ENCODE measurements around the gene ASH1L.

Gene ASH1L

GRCh38 chr1:155526356-155526755, 36.2 kb downstream of the ASH1L start:
- TF ChIP-seq PATZ1 (CRISPR knock-in tag; IDR thresholded peaks at IDR 0.05; ENCODE audit: borderline replicate concordance), result no peak
- TF ChIP-seq POU6F1 (CRISPR knock-in tag; IDR thresholded peaks at IDR 0.05; ENCODE audit: borderline replicate concordance, low read depth), result no peak
- no peak for TF ChIP-seq TOX (CRISPR knock-in tag; IDR thresholded peaks at IDR 0.05; ENCODE audit: borderline replicate concordance)
- TF ChIP-seq BACH2 (CRISPR knock-in tag; IDR thresholded peaks at IDR 0.05; ENCODE audit: borderline replicate concordance), result no peak
- TF ChIP-seq GLIS3 (CRISPR knock-in tag; IDR thresholded peaks at IDR 0.05), result no peak
- no peak for TF ChIP-seq TCF4 (CRISPR knock-in tag; IDR thresholded peaks at IDR 0.05; ENCODE audit: borderline replicate concordance)
- no peak for TF ChIP-seq CREB5 (CRISPR knock-in tag; IDR thresholded peaks at IDR 0.05; ENCODE audit: low read depth)
- no peak for TF ChIP-seq PPARA (CRISPR knock-in tag; IDR thresholded peaks at IDR 0.05; ENCODE audit: borderline replicate concordance)
- TF ChIP-seq RARB (CRISPR knock-in tag; IDR thresholded peaks at IDR 0.05), result no peak
- TF ChIP-seq SNAI2 (CRISPR knock-in tag; IDR thresholded peaks at IDR 0.05), result no peak
- TF ChIP-seq TSHZ2 (CRISPR knock-in tag; IDR thresholded peaks at IDR 0.05), result no peak
- no peak for TF ChIP-seq ZFP3 (CRISPR knock-in tag; IDR thresholded peaks at IDR 0.05)
- TF ChIP-seq ZNF8 (CRISPR knock-in tag; IDR thresholded peaks at IDR 0.05), result no peak
- TF ChIP-seq ZFP30 (CRISPR knock-in tag; IDR thresholded peaks at IDR 0.05), result no peak
- TF ChIP-seq ZC3H10 (CRISPR knock-in tag; IDR thresholded peaks at IDR 0.05), result no peak
- no peak for TF ChIP-seq OSR1 (CRISPR knock-in tag; IDR thresholded peaks at IDR 0.05)
- TF ChIP-seq ZNF565 (CRISPR knock-in tag; conservative IDR thresholded peaks at IDR 0.05; ENCODE audit: low read depth), result no peak
- ATAC-seq, result no peak

- TF ChIP-seq ZFP30 (CRISPR knock-in tag; IDR thresholded peaks at IDR 0.05) (no peak), PPARA (CRISPR knock-in tag; IDR thresholded peaks at IDR 0.05; ENCODE audit: borderline replicate concordance) (no peak), ARNTL (CRISPR knock-in tag; IDR thresholded peaks at IDR 0.05; ENCODE audit: borderline replicate concordance, low read depth) (no peak), TSHZ2 (CRISPR knock-in tag; IDR thresholded peaks at IDR 0.05) (no peak), ZNF8 (CRISPR knock-in tag; IDR thresholded peaks at IDR 0.05) (no peak), SNAI2 (CRISPR knock-in tag; IDR thresholded peaks at IDR 0.05) (no peak), OSR1 (CRISPR knock-in tag; IDR thresholded peaks at IDR 0.05) (no peak), CREB5 (CRISPR knock-in tag; IDR thresholded peaks at IDR 0.05; ENCODE audit: low read depth) (no peak), POU6F1 (CRISPR knock-in tag; IDR thresholded peaks at IDR 0.05; ENCODE audit: borderline replicate concordance, low read depth) (no peak), ZNF70 (CRISPR knock-in tag; IDR thresholded peaks at IDR 0.05) (no peak)
- peak; percentile 64 for ATAC-seq
These were observed 40.5 kb downstream of the ASH1L start for GRCh38 chr1:155522069-155522468.

Measured in SK-N-SH treated with all-trans-retinoic acid at 6 μM for 48 hours (cell line).